Prostate gland (tissue), 2 donors: ENCODE results near the gene GAB3. TPM values are rescaled to one million over a fixed set of nuclear protein-coding genes. Genes with fewer than 3 reads are reported as not detected.
"Not testable (repeated sequence)": the region's sequence is repeated elsewhere in the genome, so short reads cannot be mapped to it uniquely, and the experiment has no call there.

Source experiments
- DNase-seq: peaks from one replicate; pipeline ENCODE4 v3.0.0-alpha.2; 2019; ENCODE audit warnings: low spot score
- H3K27ac ChIP-seq, 2 donors: fragments of 200-600 bp; sonication (generic); 2 replicates each; pipeline ENCODE4 v1.5.1; 2017 to 2019
- H3K27me3 ChIP-seq: fragments of 200-600 bp; sonication (generic); replicated peaks from 2 replicates; pipeline ENCODE4 v1.5.1; 2019; ENCODE audit not compliant: insufficient read depth
- H3K36me3 ChIP-seq, 2 donors: fragments of 200-600 bp; sonication (generic); 1 replicate in 1 of 2; 2 replicates in 1 of 2; pipeline versions ENCODE4 v1.5.1 to v1.8.1; 2017 to 2019
- H3K4me1 ChIP-seq: fragments of 200-600 bp; sonication (generic); replicated peaks from 2 replicates; pipeline ENCODE4 v1.5.1; 2019
- H3K4me3 ChIP-seq, 2 donors: fragments of 200-600 bp; sonication (generic); 2 replicates each; pipeline ENCODE4 v1.5.1; 2017 to 2019
- H3K9me3 ChIP-seq: fragments of 200-600 bp; sonication (generic); 2 replicates; pipeline ENCODE4 v1.5.1; 2017
- POLR2A ChIP-seq: fragments of 450-650 bp; IDR thresholded peaks from one replicate; pipeline ENCODE4 v1.6.1; 2016; ENCODE audit warnings: antibody characterized with exemption, mild to moderate bottlenecking
- POLR2AphosphoS5 ChIP-seq: sonication (generic); formaldehyde crosslinking; IDR thresholded peaks from one replicate; pipeline ENCODE4 v1.6.1; 2017; ENCODE audit warnings: antibody characterized with exemption
- WGBS: methylation state at CpG from one replicate; pipeline ENCODE4 v1.1.5; 2018; 5-methylcytosine and 5-hydroxymethylcytosine counted together
- intact Hi-C: fragments of 100-400 bp; cut with DNase I; formaldehyde crosslinking; loops from one replicate; pipeline ENCODE4 v1.14.2; 2022
- total RNA-seq, 2 donors: library from RNA; depleted of rRNA; stranded (reverse); fragments of >200 nt; gene quantifications; one replicate each; pipeline ENCODE4 v1.1.0, GENCODE V29; 2016
- TF ChIP-seq, protein P1 (sequence below), 4 experiments: fragments of 200-600 bp in 2 of 4; fragments of 450-650 bp in 2 of 4; sonication (generic) in 2 of 4; IDR thresholded peaks; 1 replicate in 3 of 4; 2 replicates in 1 of 4; pipeline ENCODE4 v1.5.1; 2016 to 2019; ENCODE audit warnings: antibody characterized with exemption in 4 of 4, mild to moderate bottlenecking in 2 of 4, moderate library complexity in 2 of 4

The GAB3 gene
- total RNA-seq, 2 donors from 2014 or later = 1.5 to 12.8 TPM

DNA sequence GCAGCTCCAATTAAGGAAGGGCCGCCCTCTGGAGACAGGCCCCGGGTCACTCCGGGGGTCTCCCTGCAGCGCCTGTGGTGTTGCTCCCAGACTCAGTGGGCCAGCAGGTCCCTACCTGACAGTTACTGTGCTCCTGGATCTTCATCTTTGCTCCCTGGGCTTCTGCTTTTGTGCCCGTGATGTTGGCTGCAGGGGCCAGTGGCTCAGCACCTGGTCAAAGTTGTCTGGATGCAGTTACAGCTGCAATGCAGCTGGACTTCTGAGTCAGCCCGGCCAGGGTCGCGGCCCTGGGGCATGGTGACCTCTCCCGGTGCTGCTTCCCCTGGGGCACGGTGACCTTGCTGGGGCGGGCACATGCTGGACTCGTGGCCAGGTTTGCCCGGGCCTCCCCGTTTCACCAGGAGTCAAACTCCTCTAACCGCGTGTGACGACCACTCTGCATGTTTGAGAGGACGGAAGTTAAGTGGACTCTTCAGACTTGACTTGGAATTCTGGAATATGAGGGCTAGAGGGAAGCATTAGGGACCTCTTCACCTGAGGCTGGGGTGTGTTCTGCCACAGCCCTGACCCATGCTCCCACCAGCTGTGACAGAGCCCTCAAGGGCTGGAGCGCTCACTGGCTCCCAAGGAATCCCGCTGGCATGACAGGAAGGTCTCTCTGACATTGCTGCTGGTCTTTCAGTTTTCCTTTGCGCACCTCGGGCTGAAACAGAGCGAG lies 101.2 kb downstream of the GAB3 start:
- Histone ChIP-seq H3K4me3 (no peak overlapping the region), H3K4me1 (no peaks in the 10 kb centered on the region)
- DNase-seq = no peak

DNA sequence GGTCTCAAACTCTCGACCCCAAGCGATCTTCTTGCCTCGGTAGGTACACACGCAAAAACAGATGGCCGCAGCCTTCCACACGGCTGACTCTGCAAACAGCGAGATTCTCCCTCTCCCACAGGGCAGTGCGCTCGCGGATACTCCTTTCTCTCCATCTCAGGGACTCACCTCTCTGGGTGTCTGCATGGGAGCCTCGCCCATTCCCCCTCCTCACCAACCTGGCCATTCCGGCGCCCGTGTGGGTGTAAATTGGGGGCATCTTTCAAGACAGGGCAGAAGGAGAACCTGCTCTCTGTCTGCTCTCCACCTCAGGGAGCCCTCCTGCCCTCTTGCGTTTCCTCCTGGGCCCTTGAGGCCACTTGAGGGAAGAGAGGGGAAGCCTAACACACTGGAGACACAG lies 101.9 kb downstream of the GAB3 start:
- no peaks in the 10 kb centered on the region for H3K36me3 ChIP-seq
- H3K4me1 ChIP-seq = no peaks in the 10 kb centered on the region
- WGBS = 85% methylated on average over 10 of the region's 15 CpGs
- H3K27me3 ChIP-seq = no peaks in the 10 kb centered on the region
- no peak overlapping the region for H3K4me3 ChIP-seq
- no peaks in the 10 kb centered on the region for H3K9me3 ChIP-seq
- no peak for DNase-seq
- intact Hi-C loops = no loop called here
- H3K27ac ChIP-seq = no peak overlapping the region
- TF ChIP-seq, protein P1, sequence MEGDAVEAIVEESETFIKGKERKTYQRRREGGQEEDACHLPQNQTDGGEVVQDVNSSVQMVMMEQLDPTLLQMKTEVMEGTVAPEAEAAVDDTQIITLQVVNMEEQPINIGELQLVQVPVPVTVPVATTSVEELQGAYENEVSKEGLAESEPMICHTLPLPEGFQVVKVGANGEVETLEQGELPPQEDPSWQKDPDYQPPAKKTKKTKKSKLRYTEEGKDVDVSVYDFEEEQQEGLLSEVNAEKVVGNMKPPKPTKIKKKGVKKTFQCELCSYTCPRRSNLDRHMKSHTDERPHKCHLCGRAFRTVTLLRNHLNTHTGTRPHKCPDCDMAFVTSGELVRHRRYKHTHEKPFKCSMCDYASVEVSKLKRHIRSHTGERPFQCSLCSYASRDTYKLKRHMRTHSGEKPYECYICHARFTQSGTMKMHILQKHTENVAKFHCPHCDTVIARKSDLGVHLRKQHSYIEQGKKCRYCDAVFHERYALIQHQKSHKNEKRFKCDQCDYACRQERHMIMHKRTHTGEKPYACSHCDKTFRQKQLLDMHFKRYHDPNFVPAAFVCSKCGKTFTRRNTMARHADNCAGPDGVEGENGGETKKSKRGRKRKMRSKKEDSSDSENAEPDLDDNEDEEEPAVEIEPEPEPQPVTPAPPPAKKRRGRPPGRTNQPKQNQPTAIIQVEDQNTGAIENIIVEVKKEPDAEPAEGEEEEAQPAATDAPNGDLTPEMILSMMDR (IDR thresholded peaks at IDR 0.05) = no peak
- TF ChIP-seq POLR2A = no peak
- no peak for TF ChIP-seq POLR2AphosphoS5

More for the DNA sequence above, 101.2 kb downstream of the GAB3 start:
- no peaks in the 10 kb centered on the region for H3K36me3 ChIP-seq
- intact Hi-C loops = no loop called here
- 87% methylated on average over 13 of the region's 23 CpGs for WGBS
- no peak overlapping the region for H3K27ac ChIP-seq
- TF ChIP-seq POLR2AphosphoS5 (no peak), POLR2A (no peak)
- TF ChIP-seq, protein P1 (IDR thresholded peaks at IDR 0.05) = no peak
- H3K27me3 ChIP-seq = no peaks in the 10 kb centered on the region
- no peaks in the 10 kb centered on the region for H3K9me3 ChIP-seq

GRCh38 chrX:154645745-154646378 lies 105.0 kb downstream of the GAB3 start:
- H3K36me3 ChIP-seq, H3K4me3 ChIP-seq, H3K27ac ChIP-seq, intact Hi-C loops, H3K9me3 ChIP-seq, H3K27me3 ChIP-seq, H3K4me1 ChIP-seq, DNase-seq: not testable (repeated sequence)
- WGBS = no CpG with 5 or more reads among the region's 24 CpGs

GRCh38 chrX:154643708-154644107 lies 107.2 kb downstream of the GAB3 start:
- H3K4me1 ChIP-seq, DNase-seq, H3K27ac ChIP-seq, H3K27me3 ChIP-seq, H3K9me3 ChIP-seq, H3K36me3 ChIP-seq, intact Hi-C loops, H3K4me3 ChIP-seq: not testable (repeated sequence)
- WGBS = no CpG with 5 or more reads among the region's 31 CpGs

GRCh38 chrX:154641740-154642139 lies 109.1 kb downstream of the GAB3 start:
- H3K36me3 ChIP-seq, DNase-seq, H3K27me3 ChIP-seq, H3K4me3 ChIP-seq, H3K9me3 ChIP-seq, H3K27ac ChIP-seq, intact Hi-C loops, H3K4me1 ChIP-seq: not testable (repeated sequence)
- no CpG with 5 or more reads among the region's 10 CpGs for WGBS

GRCh38 chrX:154633661-154634060 lies 117.2 kb downstream of the GAB3 start:
- intact Hi-C loops, H3K4me3 ChIP-seq, DNase-seq, H3K4me1 ChIP-seq, H3K27me3 ChIP-seq, H3K9me3 ChIP-seq, H3K27ac ChIP-seq, H3K36me3 ChIP-seq: not testable (repeated sequence)
- WGBS = no CpG with 5 or more reads among the region's 11 CpGs

- H3K27me3 ChIP-seq, H3K4me1 ChIP-seq, H3K36me3 ChIP-seq, DNase-seq, intact Hi-C loops, H3K4me3 ChIP-seq, H3K27ac ChIP-seq, H3K9me3 ChIP-seq: not testable (repeated sequence)
- WGBS = no CpG with 5 or more reads among the region's 11 CpGs
Measured at GRCh38 chrX:154630949-154631348, 119.9 kb downstream of the GAB3 start.

GRCh38 chrX:154628960-154629359 lies 121.9 kb downstream of the GAB3 start:
- intact Hi-C loops = not testable (repeated sequence)
- WGBS = no CpG with 5 or more reads among the region's 5 CpGs

More at GRCh38 chrX:154628960-154629359, 121.9 kb downstream of the GAB3 start:
- H3K4me3 ChIP-seq, H3K36me3 ChIP-seq, H3K4me1 ChIP-seq, H3K27ac ChIP-seq, H3K9me3 ChIP-seq, DNase-seq, H3K27me3 ChIP-seq: not testable (repeated sequence)
